HEK293T (cell line): ENCODE data around the gene ZNF280A.

ENCODE experiments used
- BHLHE40 ChIP-seq: fragments of 450-650 bp; IDR thresholded peaks from 2 replicates; pipeline ENCODE4 v1.6.1; 2016; ENCODE audit warnings: mild to moderate bottlenecking, moderate library complexity, borderline replicate concordance
- FOXK2 ChIP-seq: fragments of 450-650 bp; IDR thresholded peaks from 2 replicates; pipeline ENCODE4 v1.6.1; 2016; ENCODE audit warnings: mild to moderate bottlenecking
- FOXM1 ChIP-seq: fragments of 450-650 bp; IDR thresholded peaks from 2 replicates; pipeline ENCODE4 v1.6.1; 2017; ENCODE audit warnings: mild to moderate bottlenecking, borderline replicate concordance
- HDGF ChIP-seq: fragments of 450-650 bp; IDR thresholded peaks from 2 replicates; pipeline ENCODE4 v1.6.1; 2017; ENCODE audit warnings: antibody characterized with exemption, borderline replicate concordance
- NFRKB ChIP-seq: fragments of 450-650 bp; IDR thresholded peaks from 2 replicates; pipeline ENCODE4 v1.6.1; 2016; ENCODE audit warnings: mild to moderate bottlenecking, moderate library complexity

DNA sequence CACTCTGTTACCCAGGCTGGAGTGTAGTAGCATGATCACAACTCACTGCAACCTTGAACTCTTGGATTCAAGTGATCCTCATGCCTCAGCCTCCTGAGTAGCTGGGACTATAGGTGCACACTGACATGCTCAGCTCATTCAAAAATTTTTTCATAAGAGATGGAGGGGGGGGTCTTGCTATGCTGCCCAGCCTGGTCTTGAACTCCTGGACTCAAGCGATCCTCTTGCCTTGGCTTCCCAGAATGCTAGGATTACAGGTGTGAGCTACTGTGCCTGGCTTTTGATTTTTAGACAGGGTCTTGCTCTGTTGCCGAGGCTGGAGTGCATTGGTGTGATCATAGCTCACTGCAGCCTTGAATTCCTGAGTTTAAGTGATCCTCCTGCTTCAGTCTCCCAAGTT lies 25.0 kb upstream of the ZNF280A start:
- TF ChIP-seq HDGF, result no peak
- TF ChIP-seq FOXM1, result no peak
- no peak for TF ChIP-seq BHLHE40
- no peak for TF ChIP-seq NFRKB
- TF ChIP-seq FOXK2, result no peak
